GM21381 (cell line): ENCODE data around the gene CDC25B.
A peak's percentile ranks its signal among the peaks of the same experiment; 100 is the strongest.

Experiments
- ATAC-seq: cut with Tn5 transposase; IDR thresholded peaks from one replicate; pipeline ENCODE4 v1.9.1; 2021; ENCODE audit warnings: mild to moderate bottlenecking, moderate library complexity; ENCODE audit not compliant: unreplicated experiment

Gene CDC25B

DNA sequence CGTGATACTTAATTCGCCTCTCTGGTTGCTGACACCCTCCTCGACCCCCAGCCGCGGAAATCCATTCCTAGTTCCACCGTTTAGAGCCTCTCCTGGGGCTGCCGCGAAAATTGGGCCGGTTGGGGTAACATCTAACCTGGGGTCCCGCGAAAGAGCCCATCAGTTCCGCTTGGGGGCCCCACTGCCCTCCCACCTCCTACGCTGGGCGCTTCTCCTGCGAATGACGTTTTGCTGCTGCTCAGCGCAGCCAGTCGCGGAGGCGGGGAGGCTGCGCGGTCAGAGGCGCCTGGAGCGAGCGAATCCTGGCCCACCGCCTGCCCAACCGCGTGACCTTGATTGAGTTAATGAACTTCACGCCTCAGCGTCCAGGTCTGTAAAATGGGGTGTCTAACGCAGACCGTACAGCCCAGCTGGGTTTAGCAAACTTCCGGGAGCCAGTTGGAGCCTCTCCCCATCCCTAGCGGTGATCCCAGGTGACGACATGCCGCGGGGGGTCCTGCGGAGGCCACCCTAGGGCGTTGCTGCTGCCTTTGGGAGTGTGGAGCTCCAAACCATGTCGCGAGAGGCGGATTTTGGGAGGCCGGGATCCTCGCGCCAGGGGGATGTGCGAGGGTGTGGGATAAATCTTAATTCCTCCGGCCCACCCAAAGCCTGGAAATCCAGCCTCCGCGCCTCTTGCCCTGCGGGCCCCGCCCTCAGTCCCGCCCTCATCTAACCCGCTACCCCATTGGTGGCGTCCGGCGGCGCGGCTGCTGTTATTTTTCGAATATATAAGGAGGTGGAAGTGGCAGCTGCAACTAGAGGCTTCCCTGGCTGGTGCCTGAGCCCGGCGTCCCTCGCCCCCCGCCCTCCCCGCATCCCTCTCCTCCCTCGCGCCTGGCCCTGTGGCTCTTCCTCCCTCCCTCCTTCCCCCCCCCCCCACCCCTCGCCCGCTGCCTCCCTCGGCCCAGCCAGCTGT lies at the start of gene CDC25B:
Gene CDC25B, plus strand, starts transcription at position 800 of the 958 bp plus-strand sequence. CDS start 222 bp downstream, outside the sequence.
- peak; percentile 54 for ATAC-seq

DNA sequence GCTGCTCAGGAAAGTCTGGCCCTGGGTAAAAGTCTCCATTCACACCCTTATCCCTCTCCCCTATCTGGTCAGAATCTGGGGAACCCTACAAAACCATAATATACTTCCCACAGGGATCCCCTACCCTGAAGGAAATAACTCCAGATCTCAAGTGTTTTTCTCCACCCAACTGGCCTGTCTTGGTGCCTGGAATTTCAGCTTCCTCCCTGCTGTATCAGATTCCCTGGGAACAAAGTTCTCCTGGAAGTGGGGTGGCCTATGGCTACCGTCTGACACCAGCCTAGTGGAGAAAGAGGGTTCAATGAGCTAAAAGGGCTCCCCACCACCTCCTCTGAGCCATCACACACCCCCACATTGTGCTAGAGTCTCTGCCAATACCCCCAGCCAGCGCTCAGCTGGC lies 48.6 kb upstream of the CDC25B start:
- ATAC-seq = no peak

DNA sequence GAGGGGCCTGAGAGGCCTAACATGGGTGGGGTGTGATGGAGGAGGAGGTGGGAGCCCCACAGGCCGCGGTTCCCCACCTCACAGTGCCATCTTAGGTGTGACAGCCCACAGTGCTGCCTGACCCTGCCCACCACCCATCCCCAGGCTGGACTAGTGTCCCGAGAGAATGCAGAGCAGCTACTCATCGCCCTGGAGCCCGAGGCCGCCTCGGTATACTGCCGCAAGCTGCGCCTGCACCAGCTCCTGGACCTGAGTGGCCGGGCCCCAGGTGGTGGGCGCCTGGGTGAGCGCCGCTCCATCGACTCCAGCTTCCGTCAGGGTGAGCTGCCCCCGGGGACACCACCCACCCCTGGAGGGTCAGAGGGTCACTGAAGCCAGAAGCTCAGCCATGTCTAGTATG lies 48.0 kb upstream of the CDC25B start:
- ATAC-seq = no peak

DNA sequence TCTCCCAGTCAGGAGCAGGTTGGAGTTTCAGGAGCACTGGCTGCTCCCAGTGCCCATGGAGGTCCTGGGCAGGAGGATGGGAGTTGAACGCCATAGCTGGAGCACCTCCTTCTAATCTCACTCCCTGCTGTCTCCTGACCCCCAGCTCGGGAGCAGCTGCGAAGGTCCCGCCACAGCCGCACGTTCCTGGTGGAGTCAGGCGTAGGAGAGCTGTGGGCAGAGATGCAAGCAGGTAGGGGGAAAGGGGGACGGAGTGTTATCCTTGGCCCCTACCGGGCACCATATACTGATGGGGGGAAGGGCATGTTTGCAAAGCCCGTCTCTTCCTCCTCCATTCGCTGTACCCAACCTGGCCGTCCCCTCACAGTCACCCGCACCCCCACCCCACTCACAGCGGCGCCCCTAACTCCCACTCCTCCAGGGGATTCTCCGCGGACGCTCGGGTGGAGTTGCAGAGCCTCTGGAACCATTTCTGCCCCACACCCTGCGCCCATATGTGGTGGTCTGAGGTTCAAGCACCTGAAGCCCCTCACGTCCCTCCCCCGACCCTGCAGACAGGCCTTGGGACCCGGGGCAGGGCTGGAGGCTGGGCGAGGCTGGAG lies 46.9 kb upstream of the CDC25B start:
- no peak for ATAC-seq

DNA sequence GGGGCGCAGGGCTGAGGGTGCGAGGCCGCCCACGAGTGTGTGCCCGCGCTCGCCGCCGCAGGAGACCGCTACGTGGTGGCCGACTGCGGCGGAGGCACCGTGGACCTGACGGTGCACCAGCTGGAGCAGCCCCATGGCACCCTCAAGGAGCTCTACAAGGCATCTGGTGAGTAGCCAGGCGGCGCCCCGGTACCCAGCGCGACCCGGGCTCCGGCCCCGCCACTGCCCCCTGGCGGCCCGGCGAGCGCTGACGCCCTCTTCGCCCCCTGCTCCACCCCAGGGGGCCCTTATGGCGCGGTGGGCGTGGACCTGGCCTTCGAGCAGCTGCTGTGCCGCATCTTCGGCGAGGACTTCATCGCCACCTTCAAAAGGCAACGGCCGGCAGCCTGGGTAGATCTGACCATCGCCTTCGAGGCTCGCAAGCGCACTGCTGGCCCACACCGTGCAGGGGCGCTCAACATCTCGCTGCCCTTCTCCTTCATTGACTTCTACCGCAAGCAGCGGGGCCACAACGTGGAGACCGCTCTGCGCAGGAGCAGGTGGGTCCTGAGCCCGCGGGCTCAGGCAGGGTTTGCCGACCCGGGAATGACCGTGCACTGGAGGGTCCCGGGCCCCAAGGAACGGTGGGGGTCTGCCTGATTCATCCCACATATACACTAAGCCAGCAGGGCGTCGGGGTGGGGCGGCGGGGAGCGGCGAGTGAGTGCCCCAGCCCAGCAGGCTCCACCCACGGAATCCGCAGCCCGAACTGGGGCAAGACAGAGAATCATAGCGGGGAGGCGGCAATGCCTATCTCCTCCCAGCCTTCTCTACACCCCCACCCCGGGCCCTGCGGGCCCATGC lies 46.2 kb upstream of the CDC25B start:
- no peak for ATAC-seq

DNA sequence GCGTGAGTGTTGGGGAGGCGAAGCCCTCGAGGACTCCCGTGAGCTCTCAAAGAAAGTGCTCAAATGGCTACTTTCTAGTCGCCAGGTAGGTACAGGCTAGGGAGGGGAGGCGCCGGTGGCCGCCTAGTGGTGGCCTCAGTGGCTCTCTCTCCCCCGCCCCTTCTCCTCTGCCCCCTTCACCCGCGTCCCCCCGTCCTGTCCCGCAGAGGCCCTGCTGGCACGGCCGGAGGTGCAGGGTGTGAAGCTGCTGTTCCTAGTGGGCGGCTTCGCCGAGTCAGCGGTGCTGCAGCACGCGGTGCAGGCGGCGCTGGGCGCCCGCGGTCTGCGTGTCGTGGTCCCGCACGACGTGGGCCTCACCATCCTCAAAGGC lies 44.8 kb upstream of the CDC25B start:
- ATAC-seq = no peak

DNA sequence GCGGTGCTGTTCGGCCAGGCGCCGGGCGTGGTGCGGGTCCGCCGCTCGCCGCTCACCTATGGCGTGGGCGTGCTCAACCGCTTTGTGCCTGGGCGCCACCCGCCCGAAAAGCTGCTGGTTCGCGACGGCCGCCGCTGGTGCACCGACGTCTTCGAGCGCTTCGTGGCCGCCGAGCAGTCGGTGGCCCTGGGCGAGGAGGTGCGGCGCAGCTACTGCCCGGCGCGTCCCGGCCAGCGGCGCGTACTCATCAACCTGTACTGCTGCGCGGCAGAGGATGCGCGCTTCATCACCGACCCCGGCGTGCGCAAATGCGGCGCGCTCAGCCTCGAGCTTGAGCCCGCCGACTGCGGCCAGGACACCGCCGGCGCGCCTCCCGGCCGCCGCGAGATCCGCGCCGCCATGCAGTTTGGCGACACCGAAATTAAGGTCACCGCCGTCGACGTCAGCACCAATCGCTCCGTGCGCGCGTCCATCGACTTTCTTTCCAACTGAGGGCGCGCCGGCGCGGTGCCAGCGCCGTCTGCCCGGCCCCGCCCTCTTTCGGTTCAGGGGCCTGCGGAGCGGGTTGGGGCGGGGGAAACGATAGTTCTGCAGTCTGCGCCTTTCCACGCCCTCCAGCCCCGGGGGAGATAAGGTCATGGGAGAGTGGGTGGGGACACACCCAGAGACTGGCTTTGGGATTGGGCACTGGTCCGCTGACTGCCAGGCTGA lies 44.3 kb upstream of the CDC25B start:
- ATAC-seq = no peak

DNA sequence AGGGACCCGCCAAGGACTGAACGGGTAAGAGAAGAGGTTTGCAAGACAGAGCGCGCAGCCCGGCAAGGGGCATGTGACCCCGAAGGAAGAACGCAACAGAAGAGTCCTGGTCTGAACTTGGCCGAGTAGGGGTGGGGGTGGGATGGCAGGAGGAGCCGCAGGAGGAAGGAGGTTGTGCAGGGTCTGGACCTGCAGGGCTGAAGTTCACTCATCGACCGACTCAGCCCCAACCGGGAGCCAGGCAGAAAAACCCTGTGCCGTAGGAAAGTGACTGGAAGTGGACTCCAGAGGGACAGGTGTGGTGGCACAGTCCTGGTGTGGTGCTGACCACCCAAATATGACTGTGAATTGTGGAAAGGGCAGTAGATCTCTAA lies 43.7 kb upstream of the CDC25B start:
- ATAC-seq = no peak

DNA sequence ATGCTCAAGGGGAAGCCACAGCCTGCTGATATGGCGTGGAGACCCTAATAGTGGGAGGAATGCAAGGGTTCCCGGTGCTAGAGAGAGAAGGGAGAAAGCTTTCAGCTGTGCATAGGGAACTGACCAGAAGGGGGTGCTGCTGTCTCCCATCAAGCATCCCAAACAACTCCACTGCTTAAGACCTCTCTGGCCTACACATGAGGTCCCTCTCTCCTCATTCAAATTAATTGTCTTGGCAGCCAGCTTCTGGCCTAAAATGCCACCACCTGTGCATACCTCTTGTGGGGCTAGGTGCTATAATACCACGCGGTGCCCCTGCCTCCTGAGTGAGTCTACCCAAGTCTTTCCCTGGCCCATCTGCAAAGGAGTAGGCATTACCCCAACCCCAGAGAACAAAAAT lies 43.0 kb upstream of the CDC25B start:
- ATAC-seq = no peak

DNA sequence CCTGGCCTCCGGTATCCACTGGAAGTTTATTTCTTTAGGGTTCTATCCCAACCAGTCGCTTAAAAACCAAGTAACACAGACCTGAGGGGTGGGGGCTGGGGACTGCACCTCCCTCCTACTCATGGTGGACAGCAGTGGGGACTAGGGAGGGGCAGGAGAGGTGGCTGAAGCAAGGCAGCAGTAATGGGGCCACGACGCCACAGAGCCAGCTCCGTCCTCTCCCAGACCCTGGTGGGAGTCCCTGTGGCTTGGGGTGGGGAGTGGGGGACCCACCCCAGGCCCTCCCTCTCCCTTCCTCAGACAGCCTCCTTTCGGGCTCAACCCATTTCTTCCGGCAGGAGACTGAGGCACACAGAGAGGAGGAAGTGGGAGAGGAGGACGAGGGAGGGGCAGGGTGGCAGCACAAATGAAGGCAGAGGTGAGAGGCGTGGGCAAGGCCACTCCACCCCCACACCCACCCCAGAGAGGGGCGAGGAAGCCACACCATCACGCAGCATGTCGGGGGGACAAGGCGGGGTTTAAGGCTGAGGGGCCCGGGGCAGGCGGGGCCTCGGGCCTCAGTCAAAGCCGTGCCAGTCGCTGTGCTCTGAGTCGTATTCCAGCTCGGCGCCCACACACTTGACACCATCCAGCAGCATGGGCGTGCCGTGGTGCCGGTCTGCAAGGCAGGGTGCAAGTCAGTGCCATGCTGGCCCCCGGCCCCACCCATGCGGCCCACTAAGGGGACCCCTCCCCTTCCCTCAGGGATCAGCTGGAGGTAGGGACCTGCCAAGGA lies 42.4 kb upstream of the CDC25B start:
- no peak for ATAC-seq

DNA sequence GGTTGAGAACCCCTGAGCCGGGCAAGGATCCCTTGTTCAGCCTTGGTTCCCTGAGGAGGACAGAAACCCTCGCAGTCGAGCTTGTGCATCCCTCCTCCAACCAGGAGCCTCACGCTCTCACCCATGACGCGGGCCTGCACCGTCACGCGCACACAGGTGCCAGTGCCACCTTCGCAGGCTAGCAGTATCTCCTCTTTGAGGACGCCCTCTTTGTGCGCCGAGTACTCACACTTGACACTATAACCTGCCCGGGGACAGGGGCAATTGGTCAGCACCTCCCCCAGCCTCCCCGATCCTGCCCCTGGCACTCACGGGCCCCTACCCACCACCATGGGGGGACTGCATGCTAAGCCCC lies 41.9 kb upstream of the CDC25B start:
- no peak for ATAC-seq

DNA sequence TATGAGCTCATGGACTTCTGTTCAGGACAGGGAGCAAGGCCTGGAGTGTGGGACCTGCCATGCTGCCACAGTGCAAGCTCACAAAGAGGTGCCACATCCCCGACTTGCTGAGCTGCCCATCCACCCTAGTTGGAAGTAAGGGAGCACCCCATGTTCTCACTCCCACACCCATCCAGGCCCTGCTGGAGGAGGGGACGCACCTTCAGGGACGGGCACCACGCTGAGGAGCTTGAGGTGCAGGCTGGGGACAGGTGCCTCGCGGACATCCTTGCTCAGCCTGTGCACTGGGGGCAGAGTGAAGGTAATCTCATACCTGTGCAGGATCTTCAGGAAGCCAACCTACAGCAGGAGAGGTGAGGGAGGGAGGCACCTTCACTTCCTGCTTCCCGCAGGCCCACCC lies 40.8 kb upstream of the CDC25B start:
- ATAC-seq = no peak

DNA sequence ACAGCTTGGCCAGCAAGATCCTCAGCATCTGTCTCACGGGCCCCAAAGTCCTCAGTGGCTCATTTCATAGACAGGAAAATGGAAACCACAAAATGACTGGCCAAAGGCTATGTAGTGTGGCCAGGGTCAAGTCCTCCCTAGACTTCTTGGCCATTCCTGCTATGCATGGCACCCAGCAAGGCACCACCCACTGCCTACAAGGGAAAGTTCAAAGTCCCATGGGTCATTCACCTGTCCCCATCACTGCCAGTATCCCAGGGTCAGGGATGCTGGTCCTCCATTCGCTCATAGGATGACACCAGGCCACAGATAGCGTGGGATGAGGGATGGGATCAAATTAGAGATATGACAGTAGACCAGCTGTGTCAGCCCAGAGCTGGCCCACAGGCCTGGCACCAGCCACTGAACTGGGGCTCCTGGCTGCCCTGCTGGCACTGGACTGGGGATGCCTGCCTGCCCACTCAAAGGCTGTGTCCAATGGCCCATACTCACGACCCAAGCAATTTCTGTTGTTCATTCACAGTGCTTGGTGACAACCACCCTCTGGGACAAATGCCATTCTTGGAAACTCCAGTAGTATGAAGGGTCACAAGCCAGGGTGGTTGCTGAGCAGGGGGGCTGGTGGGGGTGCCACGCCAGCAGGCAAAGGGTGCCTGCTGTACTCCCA lies 40.2 kb upstream of the CDC25B start:
- ATAC-seq = no peak

DNA sequence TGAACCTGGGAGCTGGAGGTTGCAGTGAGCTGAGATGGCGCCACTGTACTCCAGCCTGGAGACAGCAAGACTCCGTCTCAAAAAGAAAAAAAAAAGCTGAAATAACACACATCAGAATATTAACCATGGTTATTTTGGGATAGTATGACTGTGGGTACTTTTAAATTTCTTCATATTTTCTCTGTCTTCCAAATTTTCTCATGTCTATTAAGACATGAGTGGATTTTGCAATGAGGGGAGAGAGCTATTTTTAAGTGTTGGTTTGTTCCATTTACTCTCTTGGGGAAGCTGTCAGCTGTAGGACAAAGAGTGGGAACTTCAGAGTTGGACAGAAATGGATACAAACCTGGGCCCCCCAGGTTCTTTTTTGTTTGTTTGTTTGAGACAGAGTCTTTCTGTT lies 38.8 kb upstream of the CDC25B start:
- no peak for ATAC-seq

DNA sequence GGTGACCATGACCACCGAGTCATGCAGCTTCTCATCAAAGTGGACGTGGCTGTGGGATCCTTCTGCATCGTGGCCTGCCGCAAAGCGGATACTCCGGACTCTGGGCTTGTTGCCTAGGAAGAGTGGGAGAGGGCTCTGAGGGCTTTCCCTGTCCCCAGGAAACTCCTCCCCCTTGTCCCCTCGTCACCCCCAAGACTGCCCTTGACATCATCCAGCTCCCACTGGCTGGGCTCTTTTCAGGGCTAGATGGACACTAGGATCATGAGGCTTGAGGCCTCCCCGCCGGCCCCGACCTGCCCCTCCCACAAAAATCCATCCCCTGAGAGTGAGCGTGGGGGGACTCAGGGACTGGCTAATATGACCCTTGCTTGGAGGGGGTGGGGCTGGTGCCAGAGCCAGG lies 37.5 kb upstream of the CDC25B start:
- ATAC-seq = no peak

DNA sequence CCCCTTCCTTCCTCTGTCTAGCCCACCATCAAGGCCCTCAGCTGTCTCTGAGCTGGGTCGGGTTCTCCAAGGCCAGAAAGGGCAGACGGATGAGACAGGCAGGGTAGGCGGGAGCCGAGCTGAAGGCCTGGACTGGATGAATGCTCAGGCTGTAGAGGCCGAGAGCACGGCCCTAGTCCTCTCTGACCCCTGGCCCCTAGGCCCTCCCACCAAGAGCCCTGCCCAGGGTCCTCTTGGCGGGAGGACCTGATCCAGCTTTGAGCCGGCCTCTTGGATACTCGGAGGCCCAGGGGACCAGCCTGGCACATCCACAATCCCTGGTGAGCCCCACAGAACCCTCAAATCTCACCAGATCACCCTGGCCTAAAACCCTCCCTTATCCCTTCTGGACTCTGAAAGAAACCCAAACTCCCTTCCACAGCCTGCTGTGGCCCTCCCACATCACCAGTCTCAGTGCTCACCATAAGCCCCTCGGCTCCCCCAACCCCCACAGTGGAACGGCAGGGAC lies 36.7 kb upstream of the CDC25B start:
- ATAC-seq = no peak

DNA sequence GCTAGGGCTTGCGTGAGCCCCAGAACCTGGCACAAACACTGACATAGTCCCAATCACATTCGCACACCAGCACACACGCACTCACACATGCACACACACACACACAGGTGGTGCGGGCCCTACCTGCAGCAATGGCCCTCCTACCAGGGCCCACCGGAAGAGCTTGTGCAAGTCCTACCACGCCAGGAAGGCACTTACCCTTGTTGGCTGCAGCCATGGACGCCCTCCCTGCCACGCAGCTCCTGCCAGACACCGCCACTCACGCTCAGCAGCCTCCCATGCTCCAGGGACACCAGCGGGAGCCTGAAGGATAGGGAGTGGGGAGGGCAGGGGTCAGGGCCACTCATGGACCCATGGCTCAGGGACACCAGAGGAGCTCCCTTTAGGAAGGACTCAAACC lies 36.2 kb upstream of the CDC25B start:
- no peak for ATAC-seq

DNA sequence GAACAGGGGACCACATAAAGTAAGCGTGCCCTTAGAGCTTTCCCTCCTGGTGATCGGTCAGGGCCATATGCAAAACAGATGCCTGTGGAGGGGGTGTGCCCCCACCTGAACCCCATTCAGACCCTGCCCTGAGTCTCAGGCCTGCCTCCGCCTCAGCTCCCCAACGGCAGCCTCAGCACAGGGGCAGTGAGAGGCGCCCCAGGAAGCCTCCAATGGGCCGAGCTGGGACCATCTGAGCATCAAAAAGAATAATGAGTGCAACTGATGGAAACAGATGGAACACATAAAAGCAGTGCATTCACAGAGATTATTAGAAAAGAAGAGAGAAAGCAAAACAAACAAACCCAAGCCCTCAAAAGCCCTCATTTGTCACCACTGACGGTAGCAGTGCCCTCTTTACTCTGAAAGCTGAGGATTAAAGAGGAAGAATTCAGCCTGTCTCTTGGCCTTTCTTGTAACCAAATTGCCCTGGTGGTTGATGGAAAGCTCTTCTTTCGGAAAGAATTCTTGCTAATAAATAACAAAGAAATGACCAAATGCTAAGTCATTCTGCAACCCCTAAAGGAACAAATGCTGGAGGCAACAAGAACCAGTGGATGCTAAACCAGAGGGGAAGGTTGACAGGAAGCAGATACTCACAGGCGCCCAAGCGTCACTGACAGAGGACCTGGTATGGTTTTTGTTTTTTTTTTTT lies 35.3 kb upstream of the CDC25B start:
- ATAC-seq = no peak
